T follicular helper cell (primary cell): Measurements from ENCODE around the gene FCRL6.

ENCODE experiments used
- DNase-seq: peaks from one replicate; pipeline ENCODE4 v3.0.0-alpha.2; 2020; ENCODE audit warnings: low read depth
- total RNA-seq, 2 experiments: gene quantifications; one replicate each; lab custom pipeline; 2026; lab: John Stamatoyannopoulos, UW

The FCRL6 gene, protein sequence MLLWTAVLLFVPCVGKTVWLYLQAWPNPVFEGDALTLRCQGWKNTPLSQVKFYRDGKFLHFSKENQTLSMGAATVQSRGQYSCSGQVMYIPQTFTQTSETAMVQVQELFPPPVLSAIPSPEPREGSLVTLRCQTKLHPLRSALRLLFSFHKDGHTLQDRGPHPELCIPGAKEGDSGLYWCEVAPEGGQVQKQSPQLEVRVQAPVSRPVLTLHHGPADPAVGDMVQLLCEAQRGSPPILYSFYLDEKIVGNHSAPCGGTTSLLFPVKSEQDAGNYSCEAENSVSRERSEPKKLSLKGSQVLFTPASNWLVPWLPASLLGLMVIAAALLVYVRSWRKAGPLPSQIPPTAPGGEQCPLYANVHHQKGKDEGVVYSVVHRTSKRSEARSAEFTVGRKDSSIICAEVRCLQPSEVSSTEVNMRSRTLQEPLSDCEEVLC
- 0 reads per million in 2 experiments for total RNA-seq

DNA sequence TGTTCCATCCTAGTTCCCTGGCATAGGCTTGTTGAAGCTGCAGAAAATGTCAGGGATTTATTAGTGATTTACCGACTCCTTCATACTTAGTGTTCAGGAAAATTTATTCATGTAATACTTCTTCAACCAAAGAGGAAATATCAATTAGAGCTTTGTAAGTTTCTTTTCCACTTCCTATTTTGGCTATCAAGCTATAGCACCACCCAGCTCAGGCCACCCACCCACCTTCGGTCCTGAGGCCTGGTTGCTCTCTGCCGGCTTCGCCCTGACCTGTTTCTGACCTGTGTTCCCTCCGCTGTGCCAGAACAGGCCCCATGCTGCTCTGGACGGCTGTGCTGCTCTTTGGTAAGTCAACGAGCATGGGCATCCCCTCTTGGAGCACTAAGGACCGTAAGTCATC lies at the start of gene FCRL6:
FCRL6 (plus strand) TSS at position 250 of the 400 bp plus-strand sequence; CDS start at position 315, 65 bp downstream.
- DNase-seq: no peak

DNA sequence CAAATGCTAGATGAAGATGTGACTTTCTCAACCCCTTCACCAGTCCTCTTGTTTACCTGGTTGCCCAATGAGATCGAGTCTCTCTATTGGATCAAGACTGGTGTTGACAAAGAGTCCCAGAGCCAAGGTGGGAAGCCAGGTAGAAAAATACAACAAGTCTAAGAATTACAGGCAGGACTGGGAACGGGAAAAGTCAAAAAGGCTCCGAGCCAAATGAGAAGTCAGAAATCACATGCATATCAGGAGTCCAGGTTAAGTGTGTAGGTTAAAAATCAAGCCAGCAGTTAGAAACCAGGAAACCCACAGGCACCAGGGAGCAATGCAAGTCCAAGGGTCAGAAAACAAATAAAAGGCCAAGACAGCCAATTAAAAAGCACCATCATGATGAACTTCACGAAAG lies 48.8 kb upstream of the FCRL6 start:
- no peak for DNase-seq

DNA sequence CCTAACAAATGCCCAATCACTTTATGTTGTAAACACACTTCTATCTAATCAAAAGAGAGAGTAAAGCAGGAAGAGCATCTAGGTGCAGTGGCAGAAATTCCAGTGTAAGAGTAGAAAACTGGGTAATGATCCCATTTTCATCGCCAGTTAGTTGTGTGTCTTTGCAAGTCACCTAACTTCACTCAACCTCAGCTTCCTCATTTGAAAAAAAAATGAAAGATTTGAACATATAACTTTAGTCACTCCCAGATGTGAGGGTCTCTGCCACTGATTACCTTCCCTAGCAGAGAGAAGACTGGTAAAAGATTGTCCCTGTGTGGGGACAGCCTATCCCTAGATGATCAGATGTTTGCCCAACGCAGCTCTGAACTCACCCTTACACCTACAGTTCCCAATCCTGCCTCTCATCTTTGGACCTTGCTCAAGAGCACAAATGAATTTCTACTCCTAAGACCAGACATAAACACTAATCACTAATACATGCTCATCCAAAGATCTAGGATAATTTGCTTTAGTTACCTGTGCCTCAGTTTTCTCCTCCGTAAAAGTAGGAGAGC lies 46.6 kb upstream of the FCRL6 start:
- no peak for DNase-seq

DNA sequence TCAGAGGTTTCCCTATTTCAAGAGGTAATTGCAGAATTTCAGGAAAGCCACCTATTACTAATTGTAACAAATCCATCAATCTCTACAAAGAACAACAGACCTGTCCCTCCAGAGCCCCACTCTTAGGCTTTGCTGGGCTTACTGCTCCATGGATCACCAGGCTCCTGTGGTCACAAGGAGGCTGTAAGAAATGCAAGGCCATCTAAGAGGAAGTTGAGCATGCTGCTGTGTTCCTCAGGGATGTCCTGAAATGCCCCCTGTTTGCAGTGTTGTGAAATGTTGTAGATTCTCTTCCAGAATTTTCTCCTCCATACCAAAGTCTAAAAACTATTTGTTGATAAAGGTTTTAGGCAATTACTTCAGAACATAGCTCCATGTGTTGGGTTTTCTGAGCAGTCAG lies 45.8 kb upstream of the FCRL6 start:
- no peak for DNase-seq

DNA sequence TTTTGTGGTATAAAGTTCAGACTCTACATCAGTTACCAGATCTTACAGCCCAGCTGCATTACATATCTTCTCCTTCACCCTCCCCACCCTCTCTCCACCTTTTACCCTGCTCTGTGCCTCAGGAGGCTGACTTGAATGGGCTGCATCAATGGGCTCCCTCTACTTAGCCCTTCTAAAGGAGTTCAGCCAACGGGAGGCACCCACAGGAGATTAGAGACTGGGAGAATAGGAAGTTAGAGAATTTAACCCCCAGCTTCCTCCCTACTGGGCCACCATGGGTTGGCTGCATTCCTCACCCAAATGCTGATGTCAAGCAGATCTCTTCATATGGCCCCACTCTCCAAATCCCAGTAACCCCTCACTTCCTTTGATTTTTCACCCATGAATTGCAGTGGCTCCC lies 38.5 kb upstream of the FCRL6 start:
- DNase-seq: no peak

DNA sequence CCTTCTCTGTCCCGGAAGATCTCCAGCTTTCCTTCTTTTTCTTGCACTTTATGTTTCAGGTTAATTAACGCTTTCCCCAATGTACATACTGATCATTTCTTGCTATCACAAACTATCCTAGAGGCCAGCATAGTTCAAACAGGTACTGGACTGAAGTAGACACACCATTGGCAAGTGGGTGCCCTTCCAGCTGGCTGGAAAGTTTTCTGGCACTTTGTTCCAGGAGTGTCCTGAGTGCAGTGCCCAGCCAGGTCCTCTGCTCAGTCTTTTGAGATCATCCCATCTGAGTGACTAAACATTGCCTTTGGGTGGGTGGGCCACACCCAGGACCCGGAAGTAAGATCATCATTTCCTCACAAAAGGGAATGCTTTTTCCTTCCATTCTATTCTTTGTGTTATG lies 36.4 kb upstream of the FCRL6 start:
- no peak for DNase-seq

DNA sequence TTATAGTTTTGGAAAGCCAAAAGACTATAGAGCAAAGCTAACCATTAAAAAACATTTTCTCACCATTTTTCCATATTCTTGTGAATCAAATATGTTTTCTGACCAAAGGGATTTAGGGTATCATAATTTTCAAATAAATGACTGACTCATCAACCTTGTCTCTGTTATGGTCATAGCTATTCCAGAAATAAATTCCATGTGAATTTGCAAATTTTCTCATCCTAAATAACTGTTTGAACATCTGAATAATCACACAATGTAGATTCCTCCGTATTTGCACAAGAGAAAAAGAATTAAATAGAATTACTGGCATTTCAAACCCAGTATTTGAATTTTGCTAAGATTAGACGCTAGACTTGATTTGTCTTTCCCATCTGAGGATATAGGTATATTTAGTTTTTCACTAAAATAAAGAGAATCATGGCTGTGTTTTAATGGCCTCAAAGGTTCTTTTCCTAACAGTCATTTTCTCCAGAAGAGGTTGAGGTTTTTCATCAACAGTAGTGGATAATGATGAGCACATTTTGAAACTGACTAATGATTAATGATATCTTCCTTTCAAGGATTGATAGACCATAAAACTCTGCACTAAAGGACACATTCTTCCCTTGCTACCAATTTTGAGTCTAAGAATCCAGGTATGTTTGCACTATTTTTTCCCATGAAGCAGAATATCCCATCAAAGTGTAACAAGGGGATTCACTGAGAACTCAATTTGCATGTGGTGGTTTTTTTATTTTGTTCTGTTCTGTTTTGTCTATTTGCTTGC lies 30.8 kb upstream of the FCRL6 start:
- DNase-seq: no peak

DNA sequence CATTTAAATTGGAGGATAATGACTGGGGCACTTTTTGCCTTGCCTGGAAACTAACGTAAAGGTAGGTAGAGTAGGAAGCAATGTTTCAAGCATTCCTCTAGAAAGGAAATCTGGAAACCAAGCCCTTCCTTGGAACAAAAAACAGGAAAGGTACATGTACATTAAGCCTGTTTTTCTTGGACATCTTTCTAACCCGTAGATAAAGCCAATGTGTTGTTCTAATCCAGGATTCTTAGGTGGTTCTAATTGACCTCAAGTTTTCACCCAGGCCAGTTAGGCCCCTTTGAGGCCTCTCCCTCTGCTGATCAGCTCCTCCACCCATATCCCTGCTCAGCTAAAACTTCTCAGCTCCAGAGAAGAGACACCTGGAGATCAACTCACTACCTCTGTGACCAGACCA lies 27.7 kb upstream of the FCRL6 start:
- DNase-seq: no peak

DNA sequence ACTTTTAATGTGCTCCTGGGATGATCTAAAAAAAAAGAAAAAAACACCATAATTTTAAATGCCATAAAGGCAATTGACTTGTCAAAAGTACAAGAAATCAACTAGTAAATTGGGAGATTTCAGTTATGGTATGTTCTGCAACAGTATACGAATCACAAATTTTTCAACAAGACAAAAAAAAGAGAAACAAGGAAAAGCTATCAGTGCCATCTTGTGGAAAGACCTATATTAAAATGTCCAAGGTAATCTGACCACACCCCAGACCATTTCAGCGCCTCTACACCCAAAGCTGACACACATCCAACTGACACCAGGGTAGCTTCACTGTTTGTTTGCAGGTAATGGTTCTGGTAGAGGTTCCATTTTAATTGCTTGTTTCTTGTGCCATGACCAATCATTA lies 26.4 kb upstream of the FCRL6 start:
- no peak for DNase-seq

DNA sequence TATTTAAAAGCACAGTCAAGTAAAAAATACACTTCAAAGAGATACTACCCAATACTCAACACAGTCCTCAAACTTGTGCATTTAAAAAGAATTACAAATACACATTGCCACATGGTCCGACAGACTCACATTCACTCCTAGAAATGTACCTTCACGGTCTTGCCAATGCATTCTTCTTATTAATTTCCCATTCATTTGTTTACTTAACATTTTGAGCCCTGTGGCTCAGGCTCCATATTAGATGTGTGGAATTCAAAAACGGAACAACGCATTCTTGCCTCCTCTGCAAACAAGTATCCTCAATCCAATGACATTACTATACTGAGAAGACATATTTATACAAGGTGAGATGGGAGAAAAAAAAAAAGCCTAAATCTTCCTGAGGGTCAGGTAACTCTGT lies 23.9 kb upstream of the FCRL6 start:
- DNase-seq: no peak

DNA sequence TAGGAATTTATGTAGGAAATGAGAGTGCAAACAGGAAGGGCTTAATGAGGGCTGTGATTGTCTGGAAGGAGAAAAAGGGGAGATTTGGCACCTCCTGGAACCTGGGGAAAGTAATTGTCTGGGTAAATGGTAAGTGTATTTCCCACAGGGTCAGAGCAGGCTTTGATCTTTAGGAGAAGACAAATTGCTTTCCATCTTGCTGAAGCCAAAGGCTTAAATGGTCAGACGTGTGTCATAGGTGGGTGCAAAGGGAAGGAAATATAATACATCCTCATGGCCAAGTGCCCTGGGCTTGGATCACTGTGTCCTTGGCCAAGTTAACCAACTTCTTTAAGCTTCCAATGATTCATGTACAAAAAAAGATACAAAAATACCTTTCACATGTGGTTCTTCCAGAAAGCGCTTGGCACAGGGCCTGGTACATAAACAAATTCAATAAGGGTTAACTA lies 22.7 kb upstream of the FCRL6 start:
- no peak for DNase-seq

DNA sequence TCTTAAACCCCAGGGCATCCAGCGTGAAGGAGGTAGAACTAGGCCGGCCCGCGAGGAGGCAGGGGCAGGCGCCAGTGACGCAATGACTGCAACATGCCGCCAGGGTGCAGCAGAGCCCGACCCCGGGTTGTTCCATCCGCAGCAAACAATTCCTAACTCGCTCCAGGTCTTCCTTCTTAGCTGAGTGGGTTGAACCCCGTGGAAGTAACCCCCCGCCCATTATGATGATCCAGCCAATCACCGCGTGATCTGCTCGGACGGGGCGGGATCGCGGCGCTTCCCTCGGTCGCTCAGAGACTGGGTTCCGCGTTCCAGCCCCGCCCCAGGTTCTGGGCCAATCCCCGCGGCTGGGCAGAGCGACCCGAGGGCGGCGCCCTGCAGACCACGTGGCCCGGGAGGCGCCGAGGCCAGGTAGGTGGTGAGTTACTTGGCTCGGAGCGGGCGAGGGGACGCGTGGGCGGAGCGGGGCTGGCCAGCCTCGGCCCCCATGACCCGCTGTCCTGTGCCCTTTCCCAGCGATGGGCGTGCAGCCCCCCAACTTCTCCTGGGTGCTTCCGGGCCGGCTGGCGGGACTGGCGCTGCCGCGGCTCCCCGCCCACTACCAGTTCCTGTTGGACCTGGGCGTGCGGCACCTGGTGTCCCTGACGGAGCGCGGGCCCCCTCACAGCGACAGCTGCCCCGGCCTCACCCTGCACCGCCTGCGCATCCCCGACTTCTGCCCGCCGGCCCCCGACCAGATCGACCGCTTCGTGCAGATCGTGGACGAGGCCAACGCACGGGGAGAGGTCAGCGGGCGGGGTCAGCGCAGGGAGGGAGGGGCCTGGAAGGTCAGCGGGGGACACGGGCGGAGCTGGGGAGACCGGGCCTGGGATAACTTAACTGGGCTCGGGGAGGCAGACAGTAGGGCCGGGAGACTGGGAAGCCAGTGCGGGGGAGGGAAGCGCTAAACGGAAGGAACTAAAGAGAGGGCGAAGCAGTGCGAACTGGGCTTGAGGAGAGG lies 21.3 kb upstream of the FCRL6 start, which contains the start of gene DUSP23:
DUSP23 (plus strand) TSS at position 380 of the 1,000 bp plus-strand sequence; CDS start at position 519, 139 bp downstream.
- peak; percentile 94 for DNase-seq

DNA sequence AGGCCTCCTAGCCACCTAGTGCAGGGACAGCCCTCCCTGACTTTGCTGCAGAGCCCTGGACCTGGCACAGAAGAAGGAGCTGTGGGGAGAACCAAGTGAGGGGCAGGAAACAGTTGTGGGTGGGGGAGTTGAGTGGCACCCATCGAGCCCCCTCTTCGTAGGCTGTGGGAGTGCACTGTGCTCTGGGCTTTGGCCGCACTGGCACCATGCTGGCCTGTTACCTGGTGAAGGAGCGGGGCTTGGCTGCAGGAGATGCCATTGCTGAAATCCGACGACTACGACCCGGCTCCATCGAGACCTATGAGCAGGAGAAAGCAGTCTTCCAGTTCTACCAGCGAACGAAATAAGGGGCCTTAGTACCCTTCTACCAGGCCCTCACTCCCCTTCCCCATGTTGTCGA lies 20.2 kb upstream of the FCRL6 start:
- DNase-seq: no peak

DNA sequence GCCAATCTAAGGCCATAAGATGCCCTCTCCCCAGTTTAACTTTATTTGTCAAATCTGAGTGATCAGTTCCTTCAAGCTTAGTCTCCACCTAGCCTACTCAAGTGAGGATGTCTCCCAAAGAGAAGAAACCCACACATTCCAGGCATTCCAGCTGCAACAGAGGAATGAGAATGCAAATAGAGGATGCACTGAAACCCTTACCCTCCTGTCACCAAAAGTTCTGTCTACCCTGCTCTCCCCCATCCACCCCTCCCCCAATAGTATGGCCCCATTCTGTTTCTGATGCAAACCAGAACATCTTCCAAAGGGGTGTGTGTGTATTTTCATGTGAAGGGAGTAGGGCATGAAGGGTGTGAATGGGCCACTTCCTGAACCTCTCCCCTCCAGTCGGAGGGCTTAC lies 18.4 kb upstream of the FCRL6 start:
- DNase-seq: no peak

DNA sequence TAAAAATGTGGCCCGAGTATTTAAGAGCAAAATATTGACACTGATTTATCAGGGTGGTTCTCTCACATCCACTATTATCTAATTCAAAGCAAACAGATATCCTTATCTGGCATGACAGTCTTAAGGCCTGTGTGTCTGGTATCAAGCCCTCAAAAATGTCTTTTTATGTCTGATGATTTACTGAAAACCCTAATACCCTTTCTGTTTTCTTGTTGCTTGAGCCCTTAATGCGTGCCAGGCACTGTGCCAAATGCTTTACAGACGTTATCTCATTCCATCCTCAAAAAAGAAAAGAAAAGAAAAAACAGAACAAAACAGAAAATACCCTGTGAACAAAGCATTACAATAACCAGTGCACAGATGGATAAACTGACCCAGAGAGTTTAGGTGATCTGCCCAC lies 15.7 kb upstream of the FCRL6 start:
- no peak for DNase-seq

DNA sequence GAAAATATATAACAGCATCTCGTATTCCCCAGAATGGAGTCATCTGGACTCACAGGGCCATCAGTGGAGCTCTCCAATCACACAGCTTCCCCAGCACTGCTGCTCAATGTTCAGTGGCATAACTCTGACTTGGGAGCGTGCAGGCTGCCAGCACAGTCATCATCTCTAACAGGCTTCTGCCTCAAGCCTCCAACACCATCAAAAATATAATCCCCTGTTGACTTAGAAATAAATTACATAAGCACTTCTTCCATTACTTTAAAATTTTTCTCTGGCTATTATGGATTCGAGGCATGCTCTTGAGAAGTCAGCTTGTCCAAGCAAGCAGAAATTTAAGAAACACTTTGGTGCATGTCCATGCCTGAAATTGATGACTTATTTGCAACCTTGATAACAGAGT lies 15.2 kb upstream of the FCRL6 start:
- no peak for DNase-seq

DNA sequence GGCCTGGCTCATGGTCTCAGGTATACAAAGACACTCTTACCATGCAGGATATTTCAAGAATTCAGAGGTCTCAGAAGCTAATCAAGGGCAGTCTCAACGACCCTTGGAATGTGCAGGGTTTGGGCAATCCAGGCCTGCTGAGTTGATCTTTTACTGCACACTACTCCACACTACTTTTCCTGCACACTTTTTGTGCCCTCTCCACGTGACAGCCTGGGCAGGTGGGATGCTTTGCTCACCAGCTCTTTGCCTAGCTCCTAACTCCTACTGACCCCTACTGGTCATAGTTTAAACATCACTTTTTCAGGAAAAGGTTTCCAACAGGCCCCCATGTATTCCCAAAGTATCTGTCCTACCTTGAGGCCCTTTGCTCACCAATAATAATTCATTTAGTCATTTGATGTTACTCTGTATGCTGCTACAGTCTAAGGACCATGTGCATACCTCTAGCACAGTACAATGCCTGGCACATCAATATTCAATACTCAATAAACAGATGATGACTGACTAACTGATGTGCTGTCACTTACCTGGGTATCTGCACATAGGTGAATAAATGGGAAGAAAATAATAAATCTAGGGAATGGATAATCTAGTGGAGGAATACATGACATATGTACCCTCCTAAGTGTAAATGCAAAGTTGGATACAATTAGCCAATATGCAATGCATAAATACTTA lies 11.8 kb upstream of the FCRL6 start:
- no peak for DNase-seq

DNA sequence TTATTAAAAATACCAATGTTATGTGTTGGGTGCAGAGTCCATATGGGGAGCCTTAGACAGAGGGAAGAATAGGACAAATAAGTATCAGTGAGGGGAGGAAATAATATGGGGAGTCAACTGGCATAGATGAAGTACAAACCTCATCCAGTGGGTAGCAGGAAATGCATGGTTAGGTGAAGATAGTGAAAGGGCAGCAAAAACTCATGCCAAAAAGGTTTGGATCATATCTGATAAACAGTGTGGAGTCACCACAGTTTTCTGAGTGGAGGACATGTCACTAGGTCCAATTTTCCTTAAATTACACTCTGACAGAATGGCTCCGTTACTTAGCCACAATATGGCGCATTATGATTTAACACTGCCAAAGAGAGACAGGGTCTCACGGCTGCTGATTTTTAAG lies 11.1 kb upstream of the FCRL6 start:
- no peak for DNase-seq

DNA sequence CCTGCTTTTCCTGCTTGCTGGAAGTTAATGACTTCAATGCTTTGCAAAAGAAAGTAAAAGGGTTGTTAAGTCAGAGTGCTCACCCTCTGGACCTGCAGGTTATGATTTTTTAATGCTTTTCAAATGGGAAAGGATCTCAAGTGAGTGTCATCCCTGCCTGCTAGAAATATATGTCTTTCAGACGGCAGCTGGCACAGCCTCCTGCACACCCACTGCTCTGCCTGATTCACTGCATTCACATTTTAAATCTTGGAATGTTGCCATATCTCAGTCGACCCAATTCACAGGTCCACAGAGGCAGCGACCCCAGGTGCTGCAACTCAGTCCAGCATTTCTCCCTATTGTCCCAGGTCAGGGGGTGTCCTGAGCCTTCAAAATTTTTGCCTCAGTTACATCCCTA lies 10.7 kb upstream of the FCRL6 start:
- DNase-seq: no peak

DNA sequence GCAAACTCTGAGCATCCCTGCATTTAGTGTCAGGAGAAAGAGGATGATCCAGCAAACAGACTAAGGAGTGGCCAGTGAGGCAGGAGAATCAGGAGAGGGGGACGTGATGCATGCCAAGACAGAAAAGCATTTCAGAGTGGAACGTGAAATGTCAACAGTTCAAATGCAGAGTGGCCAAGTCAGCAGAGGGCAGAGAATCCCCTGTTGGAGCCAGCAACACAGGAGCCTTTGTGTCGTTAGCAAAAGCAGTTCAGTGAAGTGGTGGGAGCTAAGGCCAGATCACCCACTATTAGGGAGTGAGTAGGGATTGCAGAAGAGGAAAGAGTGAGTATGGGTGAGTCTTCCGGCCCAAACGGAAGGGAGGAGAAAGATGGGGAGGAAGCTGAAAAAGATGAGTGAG lies 6.6 kb upstream of the FCRL6 start:
- no peak for DNase-seq

DNA sequence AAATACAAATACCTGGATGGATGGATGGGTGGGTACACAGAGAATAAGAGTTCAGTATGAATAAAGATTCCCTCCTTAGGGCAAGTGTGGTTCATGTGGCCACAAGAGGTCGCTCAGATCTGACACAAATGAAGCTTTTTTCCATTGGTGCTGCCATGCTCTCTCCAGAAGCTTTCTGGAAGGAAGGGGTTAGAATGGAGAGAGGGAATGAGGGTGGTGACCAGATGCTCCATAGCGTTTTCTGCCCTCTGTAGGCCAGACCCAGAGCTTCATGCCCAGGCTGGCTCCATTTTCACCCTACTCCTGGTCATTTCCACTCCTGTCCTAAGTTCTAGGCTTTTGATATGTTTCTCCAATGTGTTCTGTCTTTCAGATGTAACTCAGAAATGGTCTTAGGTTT lies 3.3 kb upstream of the FCRL6 start:
- DNase-seq: peak; percentile 18
